ENCODE data around the gene CLASP2.

Gene CLASP2

GRCh38 chr3:33729993-33730392 is 11.9 kb upstream of the CLASP2 start:
- no peak overlapping the region for H3K27ac ChIP-seq (ENCODE audit: low read depth, low read length)
- no peaks in the 10 kb centered on the region for H3K36me3 ChIP-seq (ENCODE audit: control insufficient read depth in 5 of 5, insufficient read depth in 5 of 5, low read length in 5 of 5)
- H3K27me3 ChIP-seq (ENCODE audit: control insufficient read depth in 5 of 5, insufficient read depth in 4 of 5, low read length in 5 of 5): no peaks in the 10 kb centered on the region
- peaks cover 0 to 10% (median 0%) of the 10 kb centered on the region in 5 donors for H3K9me3 ChIP-seq (ENCODE audit: control insufficient read depth in 5 of 5, low read length in 5 of 5)
- no peak overlapping the region for H3K9ac ChIP-seq (ENCODE audit: low read length in 5 of 5)
- H3K4me3 ChIP-seq (ENCODE audit: low read depth in 1 of 5, low read length in 5 of 5): no peak overlapping the region
- no peaks in the 10 kb centered on the region for H3K4me1 ChIP-seq (ENCODE audit: control insufficient read depth in 5 of 5, insufficient read depth in 5 of 5, low read length in 5 of 5)

GRCh38 chr3:33724256-33724655 is 6.2 kb upstream of the CLASP2 start:
- H3K4me3 ChIP-seq (ENCODE audit: low read depth in 1 of 5, low read length in 5 of 5): no peak overlapping the region
- H3K27me3 ChIP-seq (ENCODE audit: control insufficient read depth in 5 of 5, insufficient read depth in 4 of 5, low read length in 5 of 5): no peaks in the 10 kb centered on the region
- no peak overlapping the region for H3K27ac ChIP-seq (ENCODE audit: low read depth, low read length)
- H3K36me3 ChIP-seq (ENCODE audit: control insufficient read depth in 5 of 5, insufficient read depth in 5 of 5, low read length in 5 of 5): no peaks in the 10 kb centered on the region
- no peak overlapping the region for H3K9ac ChIP-seq (ENCODE audit: low read length in 5 of 5)
- no peaks in the 10 kb centered on the region for H3K9me3 ChIP-seq (ENCODE audit: control insufficient read depth in 5 of 5, low read length in 5 of 5)
- no peaks in the 10 kb centered on the region for H3K4me1 ChIP-seq (ENCODE audit: control insufficient read depth in 5 of 5, insufficient read depth in 5 of 5, low read length in 5 of 5)

GRCh38 chr3:33722626-33723370 is 4.7 kb upstream of the CLASP2 start:
- Histone ChIP-seq H3K27me3 (ENCODE audit: control insufficient read depth in 5 of 5, insufficient read depth in 4 of 5, low read length in 5 of 5) (no peaks in the 10 kb centered on the region), H3K4me3 (ENCODE audit: low read depth in 1 of 5, low read length in 5 of 5) (no peak overlapping the region), H3K9ac (ENCODE audit: low read length in 5 of 5) (no peak overlapping the region), H3K27ac (ENCODE audit: low read depth, low read length) (no peak overlapping the region), H3K4me1 (ENCODE audit: control insufficient read depth in 5 of 5, insufficient read depth in 5 of 5, low read length in 5 of 5) (peaks cover 0 to 6% (median 5%) of the 10 kb centered on the region in 5 donors), H3K36me3 (ENCODE audit: control insufficient read depth in 5 of 5, insufficient read depth in 5 of 5, low read length in 5 of 5) (no peaks in the 10 kb centered on the region), H3K9me3 (ENCODE audit: control insufficient read depth in 5 of 5, low read length in 5 of 5) (no peaks in the 10 kb centered on the region)

- Histone ChIP-seq H3K9ac (ENCODE audit: low read length in 5 of 5) (no peak overlapping the region), H3K27ac (ENCODE audit: low read depth, low read length) (no peak overlapping the region), H3K36me3 (ENCODE audit: control insufficient read depth in 5 of 5, insufficient read depth in 5 of 5, low read length in 5 of 5) (no peaks in the 10 kb centered on the region), H3K4me1 (ENCODE audit: control insufficient read depth in 5 of 5, insufficient read depth in 5 of 5, low read length in 5 of 5) (peaks cover 0 to 8% (median 7%) of the 10 kb centered on the region in 5 donors), H3K4me3 (ENCODE audit: low read depth in 1 of 5, low read length in 5 of 5) (no peak overlapping the region), H3K9me3 (ENCODE audit: control insufficient read depth in 5 of 5, low read length in 5 of 5) (no peaks in the 10 kb centered on the region), H3K27me3 (ENCODE audit: control insufficient read depth in 5 of 5, insufficient read depth in 4 of 5, low read length in 5 of 5) (no peaks in the 10 kb centered on the region)
Observed at GRCh38 chr3:33722191-33722590, 4.1 kb upstream of the CLASP2 start.

GRCh38 chr3:33718595-33718907 is 497 bp upstream of the CLASP2 start:
- Histone ChIP-seq H3K27me3 (ENCODE audit: control insufficient read depth in 5 of 5, insufficient read depth in 4 of 5, low read length in 5 of 5) (no peaks in the 10 kb centered on the region), H3K9ac (ENCODE audit: low read length in 5 of 5) (peak overlapping the region; percentile 79 to 93 (median 89)), H3K9me3 (ENCODE audit: control insufficient read depth in 5 of 5, low read length in 5 of 5) (no peaks in the 10 kb centered on the region), H3K4me3 (ENCODE audit: low read depth in 1 of 5, low read length in 5 of 5) (peak overlapping the region; percentile 81 to 91 (median 85)), H3K27ac (ENCODE audit: low read depth, low read length) (peak overlapping the region; percentile 82), H3K4me1 (ENCODE audit: control insufficient read depth in 5 of 5, insufficient read depth in 5 of 5, low read length in 5 of 5) (peaks cover 0 to 21% (median 20%) of the 10 kb centered on the region in 5 donors), H3K36me3 (ENCODE audit: control insufficient read depth in 5 of 5, insufficient read depth in 5 of 5, low read length in 5 of 5) (no peaks in the 10 kb centered on the region)

GRCh38 chr3:33717616-33717865 is 513 bp downstream of the CLASP2 start:
- peak overlapping the region; percentile 81 to 91 (median 83) for H3K4me3 ChIP-seq (ENCODE audit: low read depth in 1 of 5, low read length in 5 of 5)
- peaks cover 0 to 21% (median 20%) of the 10 kb centered on the region in 5 donors for H3K4me1 ChIP-seq (ENCODE audit: control insufficient read depth in 5 of 5, insufficient read depth in 5 of 5, low read length in 5 of 5)
- H3K9ac ChIP-seq (ENCODE audit: low read length in 5 of 5): peak overlapping the region in 4 of 5 donors; percentile 79 to 93 (median 90)
- no peaks in the 10 kb centered on the region for H3K36me3 ChIP-seq (ENCODE audit: control insufficient read depth in 5 of 5, insufficient read depth in 5 of 5, low read length in 5 of 5)
- peak overlapping the region; percentile 82 for H3K27ac ChIP-seq (ENCODE audit: low read depth, low read length)
- no peaks in the 10 kb centered on the region for H3K27me3 ChIP-seq (ENCODE audit: control insufficient read depth in 5 of 5, insufficient read depth in 4 of 5, low read length in 5 of 5)
- H3K9me3 ChIP-seq (ENCODE audit: control insufficient read depth in 5 of 5, low read length in 5 of 5): no peaks in the 10 kb centered on the region

- H3K4me3 ChIP-seq (ENCODE audit: low read depth in 1 of 5, low read length in 5 of 5): peak overlapping the region in 2 of 5 donors; percentile 83 to 91
- peak overlapping the region in 1 of 5 donors; percentile 90 for H3K9ac ChIP-seq (ENCODE audit: low read length in 5 of 5)
- no peaks in the 10 kb centered on the region for H3K27me3 ChIP-seq (ENCODE audit: control insufficient read depth in 5 of 5, insufficient read depth in 4 of 5, low read length in 5 of 5)
- peaks cover 0 to 21% (median 20%) of the 10 kb centered on the region in 5 donors for H3K4me1 ChIP-seq (ENCODE audit: control insufficient read depth in 5 of 5, insufficient read depth in 5 of 5, low read length in 5 of 5)
- H3K27ac ChIP-seq (ENCODE audit: low read depth, low read length): no peak overlapping the region
- H3K36me3 ChIP-seq (ENCODE audit: control insufficient read depth in 5 of 5, insufficient read depth in 5 of 5, low read length in 5 of 5): no peaks in the 10 kb centered on the region
- H3K9me3 ChIP-seq (ENCODE audit: control insufficient read depth in 5 of 5, low read length in 5 of 5): no peaks in the 10 kb centered on the region
Observed at GRCh38 chr3:33716227-33716626, 1.8 kb downstream of the CLASP2 start.

- H3K27me3 ChIP-seq (ENCODE audit: control insufficient read depth in 5 of 5, insufficient read depth in 4 of 5, low read length in 5 of 5): no peaks in the 10 kb centered on the region
- H3K9ac ChIP-seq (ENCODE audit: low read length in 5 of 5): no peak overlapping the region
- H3K4me1 ChIP-seq (ENCODE audit: control insufficient read depth in 5 of 5, insufficient read depth in 5 of 5, low read length in 5 of 5): peaks cover 0 to 6% (median 3%) of the 10 kb centered on the region in 5 donors
- H3K27ac ChIP-seq (ENCODE audit: low read depth, low read length): no peak overlapping the region
- no peak overlapping the region for H3K4me3 ChIP-seq (ENCODE audit: low read depth in 1 of 5, low read length in 5 of 5)
- no peaks in the 10 kb centered on the region for H3K36me3 ChIP-seq (ENCODE audit: control insufficient read depth in 5 of 5, insufficient read depth in 5 of 5, low read length in 5 of 5)
- H3K9me3 ChIP-seq (ENCODE audit: control insufficient read depth in 5 of 5, low read length in 5 of 5): no peaks in the 10 kb centered on the region
Observed at GRCh38 chr3:33711100-33711499, 7.0 kb downstream of the CLASP2 start.

GRCh38 chr3:33706056-33706455 is 12.0 kb downstream of the CLASP2 start:
- H3K27me3 ChIP-seq (ENCODE audit: control insufficient read depth in 5 of 5, insufficient read depth in 4 of 5, low read length in 5 of 5): no peaks in the 10 kb centered on the region
- peaks cover 0 to 3% (median 0%) of the 10 kb centered on the region in 5 donors for H3K4me1 ChIP-seq (ENCODE audit: control insufficient read depth in 5 of 5, insufficient read depth in 5 of 5, low read length in 5 of 5)
- H3K36me3 ChIP-seq (ENCODE audit: control insufficient read depth in 5 of 5, insufficient read depth in 5 of 5, low read length in 5 of 5): no peaks in the 10 kb centered on the region
- H3K27ac ChIP-seq (ENCODE audit: low read depth, low read length): no peak overlapping the region
- H3K4me3 ChIP-seq (ENCODE audit: low read depth in 1 of 5, low read length in 5 of 5): no peak overlapping the region
- peaks cover 0 to 17% (median 10%) of the 10 kb centered on the region in 5 donors for H3K9me3 ChIP-seq (ENCODE audit: control insufficient read depth in 5 of 5, low read length in 5 of 5)
- H3K9ac ChIP-seq (ENCODE audit: low read length in 5 of 5): no peak overlapping the region

- Histone ChIP-seq H3K27me3 (ENCODE audit: control insufficient read depth in 5 of 5, insufficient read depth in 4 of 5, low read length in 5 of 5) (no peaks in the 10 kb centered on the region), H3K4me1 (ENCODE audit: control insufficient read depth in 5 of 5, insufficient read depth in 5 of 5, low read length in 5 of 5) (peaks cover 0 to 3% (median 0%) of the 10 kb centered on the region in 5 donors), H3K9ac (ENCODE audit: low read length in 5 of 5) (no peak overlapping the region), H3K9me3 (ENCODE audit: control insufficient read depth in 5 of 5, low read length in 5 of 5) (peaks cover 0 to 17% (median 10%) of the 10 kb centered on the region in 5 donors), H3K27ac (ENCODE audit: low read depth, low read length) (no peak overlapping the region), H3K4me3 (ENCODE audit: low read depth in 1 of 5, low read length in 5 of 5) (no peak overlapping the region), H3K36me3 (ENCODE audit: control insufficient read depth in 5 of 5, insufficient read depth in 5 of 5, low read length in 5 of 5) (no peaks in the 10 kb centered on the region)
Observed at GRCh38 chr3:33704891-33705290, 13.2 kb downstream of the CLASP2 start.
